Measurements from ENCODE around the gene ATP10A. TPM values are rescaled to one million over a fixed set of nuclear protein-coding genes. Genes with fewer than 3 reads are reported as not detected.
"Not testable (repeated sequence)": the region's sequence is repeated elsewhere in the genome, so short reads cannot be mapped to it uniquely, and the experiment has no call there.

The ATP10A gene
- total RNA-seq, 1 donor = 15.8 TPM

DNA sequence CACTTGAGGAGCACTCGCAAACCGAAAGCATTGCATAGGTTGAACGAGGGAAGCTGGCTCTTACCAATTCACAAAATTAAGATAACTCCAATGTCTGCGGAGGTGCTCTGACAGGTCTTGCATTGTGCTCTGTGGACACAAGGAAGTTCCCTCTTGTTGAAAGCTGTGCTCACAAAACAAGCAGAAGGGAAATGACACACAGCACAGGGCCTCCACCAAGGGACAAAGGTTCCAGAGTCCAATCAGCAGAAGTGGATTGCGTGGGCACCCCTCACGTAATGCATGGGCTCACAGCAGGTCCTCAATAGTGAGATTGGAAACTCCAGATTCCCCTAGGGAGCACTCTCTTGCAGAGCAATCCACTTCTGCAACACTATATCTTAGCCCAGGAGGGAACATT, 89.9 kb downstream of the ATP10A start:
- Histone ChIP-seq H3K4me1 (ENCODE audit: insufficient read depth, low read length) (peaks cover 9% of the 10 kb centered on the region), H3K4me3 (ENCODE audit: low read length) (no peak overlapping the region), H3K27me3 (ENCODE audit: insufficient read depth, low read length) (no peaks in the 10 kb centered on the region), H3K9me3 (ENCODE audit: low read depth, low read length) (no peaks in the 10 kb centered on the region)

DNA sequence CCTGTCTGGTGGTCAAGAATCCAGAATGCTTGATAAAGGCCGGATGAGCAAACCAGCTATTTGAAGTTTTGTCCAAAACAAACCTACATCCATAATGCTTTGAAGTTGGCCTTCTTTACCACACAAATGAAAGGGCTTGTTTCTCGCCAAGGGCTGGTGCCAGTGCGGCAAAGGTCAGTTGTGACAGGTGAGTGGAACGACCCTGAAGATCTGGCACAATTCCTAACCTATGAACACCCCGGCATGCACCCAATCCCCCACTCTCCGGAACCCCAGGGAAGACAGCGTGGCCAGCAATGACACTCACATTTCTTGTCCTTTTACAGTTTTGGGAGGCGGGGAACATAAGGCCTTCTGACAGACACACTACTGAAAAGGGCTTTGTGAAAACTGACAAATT, 90.6 kb downstream of the ATP10A start:
- H3K27me3 ChIP-seq (ENCODE audit: insufficient read depth, low read length) = no peaks in the 10 kb centered on the region
- H3K4me1 ChIP-seq (ENCODE audit: insufficient read depth, low read length) = peaks cover 8% of the 10 kb centered on the region
- H3K4me3 ChIP-seq (ENCODE audit: low read length) = no peak overlapping the region

DNA sequence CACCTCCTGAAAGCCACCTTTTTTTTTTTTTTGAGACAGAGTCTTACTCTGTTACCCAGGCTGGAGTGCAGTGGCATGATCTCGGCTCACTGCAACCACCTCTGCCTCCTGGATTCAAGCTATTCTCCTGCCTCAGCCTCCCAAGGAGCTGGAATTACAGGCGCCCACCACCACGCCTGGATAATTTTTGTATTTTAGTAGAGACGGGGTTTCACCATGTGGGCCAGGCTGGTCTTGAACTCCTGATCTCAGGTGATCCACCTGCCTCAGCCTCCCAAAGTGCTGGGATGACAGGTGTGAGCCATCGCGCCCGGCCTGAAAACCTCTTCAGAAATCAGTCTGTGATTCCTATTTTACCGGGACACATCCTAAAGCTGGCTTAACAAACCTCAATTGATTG, 91.4 kb downstream of the ATP10A start:
- not testable (repeated sequence) for H3K4me3 ChIP-seq (ENCODE audit: low read length); H3K4me1 ChIP-seq (ENCODE audit: insufficient read depth, low read length); H3K9me3 ChIP-seq (ENCODE audit: low read depth, low read length); H3K27me3 ChIP-seq (ENCODE audit: insufficient read depth, low read length)

More for the DNA sequence above, 90.6 kb downstream of the ATP10A start:
- no peaks in the 10 kb centered on the region for H3K9me3 ChIP-seq (ENCODE audit: low read depth, low read length)

DNA sequence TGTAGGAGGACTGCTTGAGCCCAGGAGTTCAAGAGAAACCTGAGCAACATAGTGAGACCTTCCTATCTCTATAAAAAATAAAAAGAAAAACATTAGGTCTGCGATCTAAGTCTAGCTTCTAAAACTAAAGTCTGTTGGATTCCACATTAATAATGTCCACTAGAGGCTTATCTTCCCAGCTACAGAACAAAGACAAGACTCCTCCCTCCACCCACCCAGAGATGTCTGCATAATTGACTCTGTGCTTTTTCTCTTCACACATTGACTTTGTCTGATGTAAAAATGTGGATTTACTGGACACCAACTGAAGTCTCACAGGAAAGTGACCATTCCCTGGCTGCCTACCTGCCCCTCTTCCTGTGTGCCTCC, 91.8 kb downstream of the ATP10A start:
- Histone ChIP-seq H3K4me1 (ENCODE audit: insufficient read depth, low read length) (peaks cover 8% of the 10 kb centered on the region), H3K4me3 (ENCODE audit: low read length) (no peak overlapping the region), H3K9me3 (ENCODE audit: low read depth, low read length) (no peaks in the 10 kb centered on the region), H3K27me3 (ENCODE audit: insufficient read depth, low read length) (no peaks in the 10 kb centered on the region)

DNA sequence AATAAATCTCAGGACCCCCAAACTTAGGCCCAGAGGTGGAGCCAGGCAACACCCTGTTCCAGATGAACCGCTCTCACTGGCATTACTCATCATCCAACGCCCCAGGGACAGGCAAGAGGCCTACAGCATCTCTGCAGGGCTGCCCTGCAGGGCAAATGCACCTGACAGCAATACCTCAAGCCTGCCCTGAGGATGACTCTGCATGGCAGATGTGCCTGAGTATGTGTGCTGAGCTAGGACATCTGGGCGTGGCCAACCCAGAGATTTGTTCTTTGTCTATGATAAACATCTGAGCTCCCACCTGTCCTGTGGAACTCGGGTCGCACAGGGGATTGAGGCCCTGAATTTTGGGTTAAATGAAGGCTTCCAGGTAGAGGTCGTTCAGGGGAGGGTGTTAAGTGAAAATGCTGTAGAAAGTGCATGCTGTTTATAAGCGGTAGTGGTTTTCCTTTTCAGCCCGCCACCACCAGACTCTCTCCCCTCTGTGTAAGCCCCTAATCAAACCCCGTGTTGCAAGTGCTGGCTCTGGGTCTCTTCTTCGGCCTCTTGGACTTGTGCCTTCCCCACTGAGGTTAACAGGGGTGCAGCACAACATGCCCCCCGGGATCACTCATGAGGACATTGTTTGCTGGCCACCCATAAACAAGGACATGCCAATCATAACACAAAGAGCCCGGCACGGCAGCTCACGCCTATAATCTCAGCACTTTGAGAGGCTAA, 92.3 kb downstream of the ATP10A start:
- H3K9me3 ChIP-seq (ENCODE audit: low read depth, low read length) = no peaks in the 10 kb centered on the region
- H3K27me3 ChIP-seq (ENCODE audit: insufficient read depth, low read length) = no peaks in the 10 kb centered on the region
- no peak overlapping the region for H3K4me3 ChIP-seq (ENCODE audit: low read length)
- H3K4me1 ChIP-seq (ENCODE audit: insufficient read depth, low read length) = peaks cover 8% of the 10 kb centered on the region

GRCh38 chr15:25770031-25770430, 93.1 kb downstream of the ATP10A start:
- Histone ChIP-seq H3K27me3 (ENCODE audit: insufficient read depth, low read length) (no peaks in the 10 kb centered on the region), H3K4me3 (ENCODE audit: low read length) (no peak overlapping the region), H3K9me3 (ENCODE audit: low read depth, low read length) (no peaks in the 10 kb centered on the region), H3K4me1 (ENCODE audit: insufficient read depth, low read length) (peaks cover 8% of the 10 kb centered on the region)

DNA sequence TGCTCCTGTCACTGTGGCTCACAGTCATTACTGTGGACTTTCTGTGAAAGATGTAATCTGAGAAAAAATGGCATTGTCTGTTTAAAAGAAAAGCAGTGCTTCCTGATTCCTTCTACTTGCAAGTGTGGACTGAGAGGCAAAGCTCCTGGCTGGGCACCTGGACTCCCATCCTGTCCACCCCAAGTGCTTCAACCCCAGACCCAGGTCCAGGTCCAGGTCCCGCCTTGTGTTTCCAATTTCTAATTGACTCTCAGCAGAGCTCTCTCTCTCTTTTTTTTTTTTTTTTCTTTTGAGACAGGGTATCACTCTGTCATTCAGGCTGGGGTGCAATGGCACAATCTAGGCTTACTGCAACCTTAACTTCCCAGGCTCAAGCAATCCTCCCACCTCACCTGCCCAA, 94.9 kb downstream of the ATP10A start:
- peaks cover 5% of the 10 kb centered on the region for H3K4me1 ChIP-seq (ENCODE audit: insufficient read depth, low read length)

GRCh38 chr15:25767356-25768151, 95.6 kb downstream of the ATP10A start:
- no peak overlapping the region for H3K4me3 ChIP-seq (ENCODE audit: low read length)

More for the DNA sequence above, 94.9 kb downstream of the ATP10A start:
- no peaks in the 10 kb centered on the region for H3K27me3 ChIP-seq (ENCODE audit: insufficient read depth, low read length)
- no peak overlapping the region for H3K4me3 ChIP-seq (ENCODE audit: low read length)
- H3K9me3 ChIP-seq (ENCODE audit: low read depth, low read length) = no peaks in the 10 kb centered on the region

DNA sequence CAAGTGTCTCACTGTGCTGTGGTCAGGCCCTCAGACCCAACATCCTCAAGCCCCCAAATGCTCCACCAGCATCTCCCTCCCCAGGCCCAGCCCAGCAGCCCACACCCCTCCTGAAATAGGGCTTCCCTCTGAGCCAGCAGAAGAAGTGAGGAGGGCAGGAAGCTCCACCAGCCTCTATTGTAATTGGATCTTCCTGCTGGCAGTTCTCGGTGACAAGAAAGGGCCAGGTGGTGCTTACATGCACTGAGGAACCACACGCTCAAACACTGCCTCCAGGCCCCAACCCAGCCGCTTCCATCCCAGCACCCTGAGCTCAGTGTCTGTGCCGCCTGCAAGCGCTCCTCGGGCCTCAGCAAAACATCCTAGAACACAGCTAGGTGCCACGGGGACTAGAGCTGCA, 96.7 kb downstream of the ATP10A start:
- no peaks in the 10 kb centered on the region for H3K27me3 ChIP-seq (ENCODE audit: insufficient read depth, low read length)
- no peaks in the 10 kb centered on the region for H3K9me3 ChIP-seq (ENCODE audit: low read depth, low read length)
- H3K4me1 ChIP-seq (ENCODE audit: insufficient read depth, low read length) = peaks cover 12% of the 10 kb centered on the region
- H3K4me3 ChIP-seq (ENCODE audit: low read length) = no peak overlapping the region

More at GRCh38 chr15:25767356-25768151, 95.6 kb downstream of the ATP10A start:
- no peaks in the 10 kb centered on the region for H3K27me3 ChIP-seq (ENCODE audit: insufficient read depth, low read length)
- peaks cover 1% of the 10 kb centered on the region for H3K4me1 ChIP-seq (ENCODE audit: insufficient read depth, low read length)
- no peaks in the 10 kb centered on the region for H3K9me3 ChIP-seq (ENCODE audit: low read depth, low read length)

DNA sequence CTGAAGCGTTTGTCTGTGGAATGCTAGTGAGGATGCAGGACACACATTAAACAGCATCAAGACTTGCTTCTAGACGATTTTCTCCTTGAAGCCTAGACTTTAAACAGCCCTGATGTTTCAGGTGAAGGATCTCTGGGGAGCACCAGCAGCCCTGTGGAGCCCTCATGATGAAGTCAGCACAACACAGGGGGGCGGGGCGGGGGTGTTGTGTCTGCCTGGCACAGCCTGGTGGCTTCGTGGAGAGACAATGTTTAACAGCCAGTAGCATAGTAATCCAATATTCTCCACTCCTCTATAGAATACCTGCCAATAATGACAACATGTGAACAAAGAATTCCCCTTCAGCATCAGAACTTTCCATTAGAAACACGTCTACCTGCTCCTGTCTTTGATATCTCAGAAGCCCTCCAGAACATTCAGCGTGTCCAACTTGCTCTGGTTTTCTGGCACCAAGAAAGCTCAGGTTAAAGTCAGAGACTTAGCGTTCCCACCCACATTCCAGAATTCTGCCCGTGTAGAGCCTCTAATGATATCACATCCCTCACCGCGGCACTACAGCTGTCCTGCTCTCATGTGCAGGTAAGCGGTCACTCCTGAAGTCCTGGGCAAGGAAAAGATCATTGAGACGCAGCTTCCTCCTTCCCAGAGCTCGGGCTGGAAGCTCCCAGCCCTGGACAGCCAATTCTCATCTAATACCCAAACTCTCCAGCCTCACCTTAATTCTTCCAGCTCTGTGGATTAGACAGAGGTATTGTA, 98.0 kb downstream of the ATP10A start:
- peaks cover 13% of the 10 kb centered on the region for H3K4me1 ChIP-seq (ENCODE audit: insufficient read depth, low read length)
- no peaks in the 10 kb centered on the region for H3K9me3 ChIP-seq (ENCODE audit: low read depth, low read length)
- H3K4me3 ChIP-seq (ENCODE audit: low read length) = no peak overlapping the region
- no peaks in the 10 kb centered on the region for H3K27me3 ChIP-seq (ENCODE audit: insufficient read depth, low read length)

DNA sequence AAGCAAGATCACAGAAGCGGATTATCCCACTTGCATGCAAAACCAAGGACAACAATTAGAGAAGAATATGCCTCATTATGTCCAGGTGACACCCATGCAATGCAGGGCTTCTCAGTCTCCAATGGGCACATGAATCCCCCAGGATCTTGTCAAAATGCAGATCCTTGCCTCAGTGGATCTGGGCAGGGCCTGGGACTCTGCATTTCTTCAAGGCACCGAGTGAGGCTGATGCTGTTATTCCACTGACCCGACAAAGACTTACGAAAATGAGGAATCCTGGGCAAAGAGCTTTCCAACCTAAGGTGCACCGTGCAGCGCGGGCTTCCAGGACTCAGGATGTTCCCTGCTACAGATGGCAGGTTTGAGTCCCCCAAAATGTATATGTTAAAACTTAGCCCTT, 99.2 kb downstream of the ATP10A start:
- H3K4me3 ChIP-seq (ENCODE audit: low read length) = no peak overlapping the region
- H3K27me3 ChIP-seq (ENCODE audit: insufficient read depth, low read length) = no peaks in the 10 kb centered on the region
- H3K4me1 ChIP-seq (ENCODE audit: insufficient read depth, low read length) = peaks cover 13% of the 10 kb centered on the region
- H3K9me3 ChIP-seq (ENCODE audit: low read depth, low read length) = no peaks in the 10 kb centered on the region

- Histone ChIP-seq H3K27me3 (ENCODE audit: insufficient read depth, low read length) (no peaks in the 10 kb centered on the region), H3K4me1 (ENCODE audit: insufficient read depth, low read length) (peaks cover 13% of the 10 kb centered on the region), H3K4me3 (ENCODE audit: low read length) (no peak overlapping the region), H3K9me3 (ENCODE audit: low read depth, low read length) (no peaks in the 10 kb centered on the region)
Measured at GRCh38 chr15:25763331-25763751, 99.8 kb downstream of the ATP10A start.

DNA sequence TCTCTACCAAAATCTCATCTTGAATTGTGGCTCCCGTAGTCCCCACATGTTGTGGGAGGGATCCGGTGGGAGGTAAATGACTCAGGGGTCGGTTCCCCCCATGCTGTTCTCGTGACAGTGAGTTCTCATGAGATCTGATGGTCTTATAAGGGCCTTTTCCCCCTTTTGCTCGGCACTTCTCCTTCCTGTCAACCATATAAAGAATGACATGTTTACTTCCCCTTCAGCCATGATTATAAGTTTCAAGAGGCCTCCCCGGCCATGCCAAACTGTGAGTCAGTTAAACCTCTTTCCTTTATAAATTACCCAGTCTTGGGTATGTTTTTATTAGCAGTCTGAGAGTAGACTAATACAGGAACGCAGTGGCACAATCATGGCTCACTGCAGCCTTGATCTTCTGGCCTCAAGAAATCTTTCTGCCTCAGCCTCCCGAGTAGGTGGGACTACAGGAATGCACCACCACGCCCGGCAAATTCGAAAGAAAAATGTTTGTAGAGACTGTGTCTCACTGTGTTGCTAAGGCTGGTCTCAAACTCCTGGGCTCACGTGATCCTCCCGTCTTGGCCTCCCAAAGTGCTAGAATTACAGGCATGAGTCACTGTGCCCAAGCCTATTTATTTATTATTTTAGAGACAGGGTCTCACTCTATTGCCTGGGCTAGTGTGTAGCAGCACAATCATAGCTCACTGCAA, 101.0 kb downstream of the ATP10A start:
- Histone ChIP-seq H3K27me3 (ENCODE audit: insufficient read depth, low read length) (no peaks in the 10 kb centered on the region), H3K4me3 (ENCODE audit: low read length) (no peak overlapping the region), H3K9me3 (ENCODE audit: low read depth, low read length) (no peaks in the 10 kb centered on the region), H3K4me1 (ENCODE audit: insufficient read depth, low read length) (peaks cover 13% of the 10 kb centered on the region)

GRCh38 chr15:25759421-25759820, 103.7 kb downstream of the ATP10A start:
- H3K4me3 ChIP-seq (ENCODE audit: low read length) = no peak overlapping the region
- no peaks in the 10 kb centered on the region for H3K9me3 ChIP-seq (ENCODE audit: low read depth, low read length)
- no peaks in the 10 kb centered on the region for H3K27me3 ChIP-seq (ENCODE audit: insufficient read depth, low read length)
- H3K4me1 ChIP-seq (ENCODE audit: insufficient read depth, low read length) = peaks cover 13% of the 10 kb centered on the region

DNA sequence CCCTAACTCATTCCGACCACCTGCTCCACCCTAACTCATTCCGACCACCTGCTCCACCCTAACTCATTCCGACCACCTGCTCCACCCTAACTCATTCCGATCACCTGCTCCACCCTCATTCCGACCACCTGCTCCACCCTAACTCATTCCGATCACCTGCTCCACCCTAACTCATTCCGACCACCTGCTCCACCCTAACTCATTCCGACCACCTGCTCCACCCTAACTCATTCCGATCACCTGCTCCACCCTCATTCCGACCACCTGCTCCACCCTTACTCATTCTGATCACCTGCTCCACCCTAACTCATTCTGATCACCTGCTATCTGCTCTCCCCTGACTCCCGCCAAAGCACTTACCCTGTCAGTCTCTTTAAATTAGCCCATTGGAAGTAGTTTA, 104.5 kb downstream of the ATP10A start:
- H3K9me3 ChIP-seq (ENCODE audit: low read depth, low read length); H3K4me3 ChIP-seq (ENCODE audit: low read length); H3K27me3 ChIP-seq (ENCODE audit: insufficient read depth, low read length): not testable (repeated sequence)
- peaks cover 13% of the 10 kb centered on the region for H3K4me1 ChIP-seq (ENCODE audit: insufficient read depth, low read length)
